IPS-11a (cell line): Measurements from ENCODE around the gene NELL1.

Source experiments
- H3K4me3 ChIP-seq: one replicate; pipeline ENCODE4 v1.5.1; 2013; ENCODE audit warnings: low read depth, low read length, control low read depth

NELL1 gene

DNA sequence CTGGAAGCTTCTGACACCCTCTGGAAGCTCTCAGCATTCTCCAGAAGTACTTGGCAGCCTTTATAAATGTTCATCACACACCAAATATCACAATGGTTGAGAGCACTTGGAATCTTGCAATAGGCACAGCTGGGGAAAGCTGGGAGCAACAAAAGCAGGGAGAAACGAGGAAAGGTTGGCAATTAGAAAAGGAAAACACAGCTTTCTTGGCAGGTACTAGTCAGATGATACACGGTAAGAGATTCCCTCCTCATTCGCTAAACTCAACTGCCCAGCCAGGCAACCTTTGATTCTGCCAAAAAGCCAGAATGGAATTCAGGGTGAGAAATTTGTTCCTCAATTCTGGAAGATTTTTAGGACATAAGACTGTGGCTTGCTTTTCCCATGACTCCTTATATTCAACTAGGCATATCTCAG lies 946.6 kb downstream of the NELL1 start:
- no peak overlapping the region for H3K4me3 ChIP-seq

- no peak overlapping the region for H3K4me3 ChIP-seq
Measured at GRCh38 chr11:21622566-21622965, 953.2 kb downstream of the NELL1 start.

GRCh38 chr11:21622995-21623394 lies 953.6 kb downstream of the NELL1 start:
- H3K4me3 ChIP-seq: no peak overlapping the region
